HepG2 (cell line): ENCODE data around the gene SMIM13. TPM values are rescaled to one million over a fixed set of nuclear protein-coding genes. Genes with fewer than 3 reads are reported as not detected.
A peak's percentile ranks its signal among the peaks of the same experiment; 100 is the strongest.

Experiments
- ATM ChIP-seq: fragments of 450-650 bp; IDR thresholded peaks from 2 replicates; pipeline ENCODE4 v1.7.1; 2017; ENCODE audit warnings: mild to moderate bottlenecking, borderline replicate concordance
- GABPB1 ChIP-seq: IDR thresholded peaks from 2 replicates; pipeline ENCODE4 v1.6.1; 2016; ENCODE audit warnings: mild to moderate bottlenecking, missing genetic modification reagents, moderate library complexity, missing compliant biosample characterization
- GTF3A ChIP-seq: sonication (generic); formaldehyde crosslinking; conservative IDR thresholded peaks from 2 replicates; pipeline ENCODE4 v1.4.0; 2020; ENCODE audit warnings: mild to moderate bottlenecking, missing genetic modification reagents
- NCOA2 ChIP-seq: sonication (generic); formaldehyde crosslinking; IDR thresholded peaks from 2 replicates; pipeline ENCODE4 v1.8.0; 2022; ENCODE audit warnings: inconsistent platforms
- PCBP2 ChIP-seq: fragments of 200-400 bp; formaldehyde crosslinking; optimal IDR thresholded peaks from 2 replicates; pipeline ENCODE3; 2018; ENCODE audit warnings: low read length, low read depth; ENCODE audit not compliant: poor library complexity, severe bottlenecking
- PPARG ChIP-seq: conservative IDR thresholded peaks from 2 replicates; pipeline ENCODE4 v1.6.1; 2016; ENCODE audit warnings: missing biosample characterization, missing genetic modification reagents
- ZFP36 ChIP-seq: fragments of 150-350 bp; IDR thresholded peaks from 2 replicates; pipeline ENCODE4 v1.6.1; 2018; ENCODE audit warnings: borderline replicate concordance, low read length, low read depth; ENCODE audit not compliant: partially characterized antibody
- ZNF17 ChIP-seq: sonication (generic); formaldehyde crosslinking; IDR thresholded peaks from 2 replicates; pipeline ENCODE4 v1.5.0; 2020; ENCODE audit warnings: mild to moderate bottlenecking, missing genetic modification reagents
- ZNF776 ChIP-seq: sonication (generic); formaldehyde crosslinking; IDR thresholded peaks from 2 replicates; pipeline ENCODE4 v1.4.0; 2020; ENCODE audit warnings: mild to moderate bottlenecking, missing genetic modification reagents
- ZNF83 ChIP-seq: sonication (generic); formaldehyde crosslinking; IDR thresholded peaks from 2 replicates; pipeline ENCODE4 v1.4.0; 2020; ENCODE audit warnings: missing genetic modification reagents, mild to moderate bottlenecking, borderline replicate concordance
- ZNF839 ChIP-seq: sonication (generic); formaldehyde crosslinking; IDR thresholded peaks from 2 replicates; pipeline ENCODE4 v1.4.0; 2020; ENCODE audit warnings: missing genetic modification reagents, mild to moderate bottlenecking, borderline replicate concordance
- polyA plus RNA-seq, 8 experiments: library from polyadenylated mRNA; depleted of rRNA in 3 of 8; stranded (reverse) in 7 of 8; unstranded in 1 of 8; fragments of >200 nt; fragmentation: Illumina TruSeq in 4 of 8; extraction: Trizol in 4 of 8; gene quantifications; 2 replicates each; pipeline versions ENCODE4 v1.2.1 to v1.2.3, GENCODE V29; 2011 to 2016; ENCODE audit warnings: low read depth in 4 of 8, missing spikeins in 1 of 8, mixed read lengths in 1 of 8; ENCODE audit not compliant: insufficient read depth in 1 of 8
- total RNA-seq, 5 experiments: library from RNA; depleted of rRNA; stranded (reverse); fragments of >200 nt; fragmentation: Illumina TruSeq; extraction: Trizol; gene quantifications; 2 replicates each; pipeline ENCODE4 v1.2.3, GENCODE V29; 2016; ENCODE audit warnings: low read depth in 1 of 5
- TF ChIP-seq, protein P1 (sequence below): sonication (generic); formaldehyde crosslinking; IDR thresholded peaks from one replicate; pipeline ENCODE4 v1.5.1; 2020; ENCODE audit warnings: mild to moderate bottlenecking, missing genetic modification reagents; ENCODE audit errors: not compliant biosample characterization
- TF ChIP-seq, protein P2 (sequence below): sonication (generic); formaldehyde crosslinking; conservative IDR thresholded peaks from 2 replicates; pipeline ENCODE4 v1.4.0; 2020; ENCODE audit warnings: missing genetic modification reagents
- TF ChIP-seq, protein P3 (sequence below): sonication (generic); formaldehyde crosslinking; IDR thresholded peaks from 2 replicates; pipeline ENCODE4 v1.4.0; 2020; ENCODE audit warnings: missing genetic modification reagents
- TF ChIP-seq, protein P4 (sequence below): sonication (generic); formaldehyde crosslinking; IDR thresholded peaks from 2 replicates; pipeline ENCODE4 v1.5.0; 2020; ENCODE audit warnings: mild to moderate bottlenecking, low read depth, missing genetic modification reagents, borderline replicate concordance

The SMIM13 gene
- total and polyA plus RNA-seq, 2 of the 13 experiments (the other 11 are each of a cell fraction or from before 2014, with no cell fraction given) = 2.7 to 10.2 TPM

DNA sequence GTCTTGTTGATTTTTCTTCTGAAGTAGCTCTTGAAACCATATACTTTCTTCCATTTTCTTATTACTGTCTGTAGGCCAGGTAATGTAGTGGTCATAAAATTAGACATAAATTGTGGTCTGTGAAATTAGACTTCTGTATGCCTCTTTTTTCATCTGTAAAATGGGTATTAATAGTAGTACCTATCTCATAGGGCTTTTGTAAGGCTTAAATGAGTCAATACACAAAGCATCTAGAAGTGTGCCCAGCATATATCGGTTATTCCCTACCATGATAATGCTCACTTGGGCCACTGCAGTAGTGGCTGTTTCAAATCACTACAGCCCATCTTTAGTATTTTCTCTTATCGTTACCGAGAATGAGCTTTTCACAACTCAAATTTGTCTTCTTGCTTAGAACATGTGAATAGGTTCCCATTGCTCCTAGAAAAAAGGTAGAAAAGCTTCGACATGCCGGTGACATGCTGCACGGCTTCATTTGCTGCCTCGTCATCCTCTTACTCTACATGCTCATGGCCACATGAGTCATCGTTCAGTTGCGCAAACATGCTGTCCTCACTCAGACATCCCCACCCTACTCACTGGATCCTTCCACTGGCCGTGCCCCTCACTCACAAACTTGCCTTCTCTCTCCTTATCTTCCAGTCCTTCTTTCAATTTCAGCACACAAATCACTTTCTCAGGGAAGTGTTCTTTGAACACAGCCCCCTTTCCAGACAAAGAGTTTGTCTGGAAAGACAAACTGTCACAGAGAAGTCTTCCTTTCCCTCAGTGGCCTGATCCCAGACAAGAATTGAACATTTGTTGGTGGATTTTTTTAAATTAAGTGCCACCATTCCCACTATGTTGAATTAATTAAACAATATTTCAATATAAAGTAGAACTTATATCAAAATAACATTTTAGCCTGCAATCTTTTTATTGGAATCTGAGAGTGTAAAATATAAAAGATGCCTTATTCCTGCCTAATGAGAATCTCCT is 50.0 kb downstream of the SMIM13 start (continued):
- TF ChIP-seq, protein P1, sequence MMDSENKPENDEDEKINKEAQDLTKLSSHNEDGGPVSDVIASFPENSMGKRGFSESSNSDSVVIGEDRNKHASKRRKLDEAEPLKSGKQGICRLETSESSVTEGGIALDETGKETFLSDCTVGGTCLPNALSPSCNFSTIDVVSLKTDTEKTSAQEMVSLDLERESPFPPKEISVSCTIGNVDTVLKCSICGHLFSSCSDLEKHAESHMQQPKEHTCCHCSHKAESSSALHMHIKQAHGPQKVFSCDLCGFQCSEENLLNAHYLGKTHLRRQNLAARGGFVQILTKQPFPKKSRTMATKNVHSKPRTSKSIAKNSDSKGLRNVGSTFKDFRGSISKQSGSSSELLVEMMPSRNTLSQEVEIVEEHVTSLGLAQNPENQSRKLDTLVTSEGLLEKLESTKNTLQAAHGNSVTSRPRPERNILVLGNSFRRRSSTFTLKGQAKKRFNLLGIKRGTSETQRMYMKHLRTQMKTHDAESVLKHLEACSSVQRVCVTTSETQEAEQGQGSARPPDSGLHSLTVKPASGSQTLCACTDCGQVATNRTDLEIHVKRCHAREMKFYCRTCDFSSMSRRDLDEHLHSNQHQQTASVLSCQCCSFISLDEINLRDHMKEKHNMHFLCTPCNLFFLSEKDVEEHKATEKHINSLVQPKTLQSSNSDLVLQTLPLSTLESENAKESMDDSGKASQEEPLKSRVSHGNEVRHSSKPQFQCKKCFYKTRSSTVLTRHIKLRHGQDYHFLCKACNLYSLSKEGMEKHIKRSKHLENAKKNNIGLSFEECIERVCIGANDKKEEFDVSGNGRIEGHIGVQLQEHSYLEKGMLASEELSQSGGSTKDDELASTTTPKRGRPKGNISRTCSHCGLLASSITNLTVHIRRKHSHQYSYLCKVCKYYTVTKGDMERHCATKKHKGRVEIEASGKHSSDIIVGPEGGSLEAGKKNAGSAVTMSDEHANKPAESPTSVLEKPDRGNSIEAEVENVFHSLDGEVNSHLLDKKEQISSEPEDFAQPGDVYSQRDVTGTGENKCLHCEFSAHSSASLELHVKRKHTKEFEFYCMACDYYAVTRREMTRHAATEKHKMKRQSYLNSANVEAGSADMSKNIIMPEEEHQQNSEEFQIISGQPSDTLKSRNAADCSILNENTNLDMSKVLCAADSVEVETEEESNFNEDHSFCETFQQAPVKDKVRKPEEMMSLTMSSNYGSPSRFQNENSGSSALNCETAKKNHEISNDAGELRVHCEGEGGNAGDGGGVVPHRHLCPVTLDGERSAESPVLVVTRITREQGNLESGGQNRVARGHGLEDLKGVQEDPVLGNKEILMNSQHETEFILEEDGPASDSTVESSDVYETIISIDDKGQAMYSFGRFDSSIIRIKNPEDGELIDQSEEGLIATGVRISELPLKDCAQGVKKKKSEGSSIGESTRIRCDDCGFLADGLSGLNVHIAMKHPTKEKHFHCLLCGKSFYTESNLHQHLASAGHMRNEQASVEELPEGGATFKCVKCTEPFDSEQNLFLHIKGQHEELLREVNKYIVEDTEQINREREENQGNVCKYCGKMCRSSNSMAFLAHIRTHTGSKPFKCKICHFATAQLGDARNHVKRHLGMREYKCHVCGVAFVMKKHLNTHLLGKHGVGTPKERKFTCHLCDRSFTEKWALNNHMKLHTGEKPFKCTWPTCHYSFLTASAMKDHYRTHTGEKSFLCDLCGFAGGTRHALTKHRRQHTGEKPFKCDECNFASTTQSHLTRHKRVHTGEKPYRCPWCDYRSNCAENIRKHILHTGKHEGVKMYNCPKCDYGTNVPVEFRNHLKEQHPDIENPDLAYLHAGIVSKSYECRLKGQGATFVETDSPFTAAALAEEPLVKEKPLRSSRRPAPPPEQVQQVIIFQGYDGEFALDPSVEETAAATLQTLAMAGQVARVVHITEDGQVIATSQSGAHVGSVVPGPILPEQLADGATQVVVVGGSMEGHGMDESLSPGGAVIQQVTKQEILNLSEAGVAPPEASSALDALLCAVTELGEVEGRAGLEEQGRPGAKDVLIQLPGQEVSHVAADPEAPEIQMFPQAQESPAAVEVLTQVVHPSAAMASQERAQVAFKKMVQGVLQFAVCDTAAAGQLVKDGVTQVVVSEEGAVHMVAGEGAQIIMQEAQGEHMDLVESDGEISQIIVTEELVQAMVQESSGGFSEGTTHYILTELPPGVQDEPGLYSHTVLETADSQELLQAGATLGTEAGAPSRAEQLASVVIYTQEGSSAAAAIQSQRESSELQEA (CRISPR knock-in tag) = no peak
- peak; percentile 57 for TF ChIP-seq NCOA2 (CRISPR knock-in tag)
- TF ChIP-seq GABPB1 (CRISPR knock-in tag) = peak; percentile 50; the same call in 1 of the 2 replicates
- no peak for TF ChIP-seq GTF3A
- TF ChIP-seq ZFP36 = no peak
- TF ChIP-seq, protein P2, sequence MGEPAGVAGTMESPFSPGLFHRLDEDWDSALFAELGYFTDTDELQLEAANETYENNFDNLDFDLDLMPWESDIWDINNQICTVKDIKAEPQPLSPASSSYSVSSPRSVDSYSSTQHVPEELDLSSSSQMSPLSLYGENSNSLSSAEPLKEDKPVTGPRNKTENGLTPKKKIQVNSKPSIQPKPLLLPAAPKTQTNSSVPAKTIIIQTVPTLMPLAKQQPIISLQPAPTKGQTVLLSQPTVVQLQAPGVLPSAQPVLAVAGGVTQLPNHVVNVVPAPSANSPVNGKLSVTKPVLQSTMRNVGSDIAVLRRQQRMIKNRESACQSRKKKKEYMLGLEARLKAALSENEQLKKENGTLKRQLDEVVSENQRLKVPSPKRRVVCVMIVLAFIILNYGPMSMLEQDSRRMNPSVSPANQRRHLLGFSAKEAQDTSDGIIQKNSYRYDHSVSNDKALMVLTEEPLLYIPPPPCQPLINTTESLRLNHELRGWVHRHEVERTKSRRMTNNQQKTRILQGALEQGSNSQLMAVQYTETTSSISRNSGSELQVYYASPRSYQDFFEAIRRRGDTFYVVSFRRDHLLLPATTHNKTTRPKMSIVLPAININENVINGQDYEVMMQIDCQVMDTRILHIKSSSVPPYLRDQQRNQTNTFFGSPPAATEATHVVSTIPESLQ = 0 out of 2 replicates have a peak, but pooled peaks have one; percentile 13
- peak; percentile 70; the same call in 1 of the 2 replicates for TF ChIP-seq PPARG (CRISPR knock-in tag)
- 0 out of 2 replicates have a peak, but pooled peaks have one; percentile 30 for TF ChIP-seq ZNF83 (CRISPR knock-in tag)
- TF ChIP-seq ATM = no peak
- no peak for TF ChIP-seq ZNF776 (CRISPR knock-in tag)
- TF ChIP-seq ZNF839 (CRISPR knock-in tag) = no peak
- TF ChIP-seq, protein P3, sequence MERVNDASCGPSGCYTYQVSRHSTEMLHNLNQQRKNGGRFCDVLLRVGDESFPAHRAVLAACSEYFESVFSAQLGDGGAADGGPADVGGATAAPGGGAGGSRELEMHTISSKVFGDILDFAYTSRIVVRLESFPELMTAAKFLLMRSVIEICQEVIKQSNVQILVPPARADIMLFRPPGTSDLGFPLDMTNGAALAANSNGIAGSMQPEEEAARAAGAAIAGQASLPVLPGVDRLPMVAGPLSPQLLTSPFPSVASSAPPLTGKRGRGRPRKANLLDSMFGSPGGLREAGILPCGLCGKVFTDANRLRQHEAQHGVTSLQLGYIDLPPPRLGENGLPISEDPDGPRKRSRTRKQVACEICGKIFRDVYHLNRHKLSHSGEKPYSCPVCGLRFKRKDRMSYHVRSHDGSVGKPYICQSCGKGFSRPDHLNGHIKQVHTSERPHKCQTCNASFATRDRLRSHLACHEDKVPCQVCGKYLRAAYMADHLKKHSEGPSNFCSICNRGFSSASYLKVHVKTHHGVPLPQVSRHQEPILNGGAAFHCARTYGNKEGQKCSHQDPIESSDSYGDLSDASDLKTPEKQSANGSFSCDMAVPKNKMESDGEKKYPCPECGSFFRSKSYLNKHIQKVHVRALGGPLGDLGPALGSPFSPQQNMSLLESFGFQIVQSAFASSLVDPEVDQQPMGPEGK (CRISPR knock-in tag) = peak; percentile 56; the same call in 1 of the 2 replicates
- TF ChIP-seq, protein P4, sequence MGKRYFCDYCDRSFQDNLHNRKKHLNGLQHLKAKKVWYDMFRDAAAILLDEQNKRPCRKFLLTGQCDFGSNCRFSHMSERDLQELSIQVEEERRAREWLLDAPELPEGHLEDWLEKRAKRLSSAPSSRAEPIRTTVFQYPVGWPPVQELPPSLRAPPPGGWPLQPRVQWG (CRISPR knock-in tag) = no peak
- TF ChIP-seq ZNF17 = no peak
- TF ChIP-seq PCBP2 = no peak
